Activated CD8-positive, alpha-beta memory T cell treated with anti-CD3 and anti-CD28 coated beads, Interleukin-2, amount 50 U/mL, for 1 hour (primary cell): Measurements from ENCODE around the gene HSD11B1.

Experiments
- DNase-seq: peaks from one replicate; pipeline ENCODE4 v3.0.0-alpha.2; 2020; ENCODE audit errors: extremely low read depth

Gene HSD11B1

DNA sequence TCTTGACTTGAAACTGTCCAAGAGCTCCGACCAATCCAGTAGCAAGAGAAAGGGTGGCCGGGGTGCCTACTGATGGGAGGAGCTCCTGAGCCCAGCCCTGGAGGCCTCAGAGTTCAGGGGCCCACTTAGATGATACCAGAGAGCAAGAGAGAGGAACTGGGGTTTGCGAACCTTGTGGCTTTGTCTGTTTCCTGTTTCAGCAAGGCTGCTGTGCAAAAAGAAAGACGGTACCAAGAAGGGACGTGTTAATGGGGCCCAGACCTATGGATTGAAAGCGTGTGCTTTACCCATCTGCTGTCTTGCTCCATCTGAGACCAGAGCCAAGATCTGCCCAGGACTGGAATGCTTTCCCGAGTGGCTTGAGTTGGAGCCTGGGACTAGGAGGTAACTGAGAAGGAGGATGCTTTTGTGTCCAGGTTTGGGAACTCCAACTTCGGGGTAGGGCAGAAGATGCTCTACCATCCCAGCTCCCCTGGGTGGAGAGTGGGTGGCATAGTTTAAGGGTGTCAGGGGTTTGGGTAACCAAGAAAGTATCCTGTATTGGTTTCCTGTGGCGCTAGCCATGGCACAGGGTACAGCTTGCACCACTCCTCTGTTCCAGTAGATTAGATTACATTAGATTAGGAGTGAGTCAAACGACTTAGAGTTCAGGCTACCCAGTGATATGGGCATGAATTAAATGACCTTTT is 51.4 kb downstream of the HSD11B1 start, which contains the start of gene TRAF3IP3:
Gene TRAF3IP3, plus strand, starts transcription at position 128 of the 689 bp plus-strand sequence. CDS start 3,987 bp downstream, outside the sequence.
- peak; percentile 56 for DNase-seq

DNA sequence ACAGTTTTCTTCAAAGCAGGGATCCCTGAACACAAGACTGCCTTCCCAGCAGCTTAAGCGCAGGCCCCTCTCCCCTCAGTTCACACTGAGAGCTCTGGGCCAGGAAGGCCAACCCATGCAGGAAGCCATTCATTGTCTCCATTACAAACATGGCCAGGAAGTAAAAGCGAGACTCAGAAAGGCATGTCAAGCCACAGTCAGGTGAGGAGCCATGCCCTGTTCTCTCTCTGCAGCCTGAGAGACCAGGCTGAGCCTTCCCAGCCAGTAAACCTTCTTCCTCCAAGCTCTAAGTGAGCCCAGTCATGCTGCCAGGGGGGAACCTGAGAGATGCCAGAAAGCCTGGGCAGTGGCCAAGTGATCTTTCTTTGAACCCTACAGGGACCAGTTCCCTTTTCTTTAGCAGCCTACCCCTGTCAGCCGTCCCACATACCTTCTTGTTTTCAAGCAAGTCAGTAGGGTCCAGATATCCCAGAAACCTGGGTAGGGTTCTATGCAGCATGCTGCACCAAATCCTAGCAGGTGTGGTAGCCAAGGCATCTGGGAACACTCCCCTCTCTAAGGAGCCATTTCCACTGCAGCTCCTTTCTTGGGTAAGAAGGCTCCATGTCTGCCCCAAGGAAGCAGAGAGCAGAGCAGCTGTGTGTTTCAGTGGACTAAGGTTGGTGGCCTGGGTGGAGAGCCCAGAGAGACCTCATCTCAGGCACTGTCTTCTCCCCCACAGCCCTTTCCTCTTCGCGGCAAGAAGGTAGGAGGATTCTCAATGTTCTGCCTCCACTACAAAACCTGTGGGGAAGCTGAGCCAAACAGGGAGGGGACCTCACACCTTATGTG is 52.2 kb downstream of the HSD11B1 start:
- DNase-seq: no peak

DNA sequence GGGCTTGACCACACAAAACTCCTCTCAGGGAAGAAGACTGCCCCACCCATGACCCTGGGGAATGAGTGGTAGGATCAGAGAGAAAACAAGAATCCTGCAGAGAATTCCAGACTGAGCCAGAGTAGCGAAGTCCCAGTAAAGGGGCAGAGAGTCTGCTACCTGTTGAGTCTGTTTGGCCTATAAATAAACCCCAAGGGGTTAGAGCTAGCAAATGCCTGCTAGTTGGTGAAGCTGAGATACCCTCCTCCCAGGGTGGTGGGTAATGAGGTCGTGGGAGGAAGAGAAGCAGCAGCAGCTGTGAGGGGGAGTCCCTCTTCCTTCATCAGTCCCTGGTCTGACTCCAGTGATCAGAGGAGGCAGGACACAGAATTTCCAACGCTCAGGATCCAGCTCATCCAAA is 53.8 kb downstream of the HSD11B1 start:
- DNase-seq: no peak

DNA sequence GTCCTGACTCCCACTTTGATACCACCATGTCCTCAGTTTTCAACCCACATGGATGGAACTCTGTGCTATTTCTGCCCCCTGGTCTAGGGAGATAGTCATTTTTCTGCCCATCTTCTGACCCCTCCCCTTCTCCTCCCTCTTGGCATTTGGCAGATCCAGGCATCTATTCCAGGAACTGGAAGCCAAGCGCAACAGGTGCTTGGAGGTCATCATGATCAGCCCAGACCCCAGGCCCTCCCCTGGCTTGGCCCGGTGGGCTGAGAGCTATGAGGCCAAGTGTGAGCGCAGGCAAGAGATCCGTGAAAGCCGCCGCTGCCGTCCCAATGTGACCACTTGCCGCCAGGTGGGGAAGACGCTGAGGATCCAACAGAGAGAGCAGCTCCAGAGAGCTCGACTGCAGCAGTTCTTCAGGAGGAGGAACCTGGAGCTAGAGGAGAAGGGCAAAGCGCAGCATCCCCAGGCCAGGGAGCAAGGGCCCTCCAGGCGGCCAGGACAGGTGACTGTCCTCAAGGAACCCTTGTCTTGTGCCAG is 55.2 kb downstream of the HSD11B1 start:
- no peak for DNase-seq

DNA sequence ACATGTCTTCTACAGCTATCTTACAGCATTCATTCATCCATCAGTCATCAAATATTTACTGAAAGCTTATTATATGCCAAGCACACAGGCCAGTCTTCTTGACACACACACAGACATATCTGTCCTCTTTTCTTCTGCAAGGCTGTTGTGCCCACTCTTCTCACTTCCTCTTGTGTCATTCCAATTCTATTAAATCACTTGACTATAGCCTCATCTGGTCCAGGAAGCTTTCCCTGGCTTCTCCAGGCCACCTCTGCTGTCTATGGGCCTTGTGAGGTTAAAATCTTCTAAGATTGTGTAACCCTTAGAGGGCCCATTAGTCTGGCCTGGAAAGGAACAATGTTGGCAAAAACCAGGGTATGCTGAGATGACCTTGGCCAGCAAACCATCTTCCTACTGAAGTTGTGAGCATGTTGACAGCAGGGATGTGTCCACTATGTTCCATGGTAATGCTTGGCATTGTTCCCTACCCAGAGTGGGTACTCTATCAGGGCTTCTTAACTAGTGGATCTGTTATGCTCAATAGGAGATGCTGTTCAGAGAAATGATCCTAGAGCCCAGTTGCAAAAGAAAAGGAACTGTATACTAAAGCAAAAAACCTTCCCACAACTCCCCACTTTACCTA is 56.5 kb downstream of the HSD11B1 start:
- DNase-seq: no peak

DNA sequence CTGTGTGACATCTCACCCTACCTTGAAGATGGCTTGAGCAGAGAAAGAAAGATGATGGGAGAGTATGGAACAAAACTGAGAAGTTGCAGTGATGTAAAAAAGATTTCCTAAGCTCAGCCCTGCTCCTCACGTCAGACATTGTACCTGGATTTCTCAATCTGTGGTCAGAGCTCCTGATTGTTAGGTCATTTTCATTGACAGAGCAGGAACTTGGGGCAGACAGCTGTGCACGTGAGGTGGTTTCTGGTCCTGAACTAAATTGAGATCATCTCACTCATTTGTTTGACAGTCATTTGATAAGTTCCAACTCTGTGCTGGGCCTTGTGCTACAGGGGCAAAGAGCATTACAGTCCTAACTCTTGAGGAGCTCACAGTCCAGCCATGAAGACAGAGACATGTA is 61.4 kb downstream of the HSD11B1 start:
- no peak for DNase-seq

DNA sequence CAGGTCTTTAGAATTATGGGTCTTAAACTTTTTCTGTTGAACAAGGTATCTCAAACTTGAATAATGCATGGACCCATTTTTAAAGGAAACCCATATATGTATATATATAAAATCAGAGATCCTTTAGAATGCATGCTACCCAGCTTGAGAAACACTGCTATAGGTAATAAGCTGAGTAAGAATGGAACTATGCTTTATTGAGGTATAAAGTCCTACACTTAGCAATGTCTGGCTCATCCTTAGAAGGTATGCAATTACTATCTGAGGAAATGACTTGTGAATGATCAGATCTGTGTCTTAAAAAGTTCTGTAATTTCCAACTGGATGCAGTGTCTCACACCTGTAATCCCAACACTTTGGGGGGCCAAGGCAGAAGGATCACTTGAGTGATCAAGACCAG is 62.5 kb downstream of the HSD11B1 start:
- DNase-seq: no peak

DNA sequence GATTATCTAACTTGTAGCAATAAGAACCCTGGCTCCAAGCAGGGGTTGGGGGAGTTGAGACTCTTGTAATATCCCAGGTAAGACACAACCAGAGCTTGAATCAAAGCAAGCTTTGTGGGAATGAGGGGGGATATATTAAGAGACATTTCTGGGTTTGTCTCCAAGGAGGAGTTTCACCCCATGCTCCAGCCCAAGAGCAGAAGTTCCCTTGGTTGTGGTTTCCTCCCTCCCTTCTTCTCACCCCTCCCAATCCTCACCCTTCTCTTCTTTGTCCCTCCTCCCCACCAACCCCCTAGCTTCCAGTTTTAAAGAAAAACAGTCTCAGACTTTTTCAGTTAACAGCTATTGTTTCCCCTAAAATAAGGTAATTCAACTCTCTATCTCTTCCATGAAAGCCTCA is 63.1 kb downstream of the HSD11B1 start:
- DNase-seq: no peak

DNA sequence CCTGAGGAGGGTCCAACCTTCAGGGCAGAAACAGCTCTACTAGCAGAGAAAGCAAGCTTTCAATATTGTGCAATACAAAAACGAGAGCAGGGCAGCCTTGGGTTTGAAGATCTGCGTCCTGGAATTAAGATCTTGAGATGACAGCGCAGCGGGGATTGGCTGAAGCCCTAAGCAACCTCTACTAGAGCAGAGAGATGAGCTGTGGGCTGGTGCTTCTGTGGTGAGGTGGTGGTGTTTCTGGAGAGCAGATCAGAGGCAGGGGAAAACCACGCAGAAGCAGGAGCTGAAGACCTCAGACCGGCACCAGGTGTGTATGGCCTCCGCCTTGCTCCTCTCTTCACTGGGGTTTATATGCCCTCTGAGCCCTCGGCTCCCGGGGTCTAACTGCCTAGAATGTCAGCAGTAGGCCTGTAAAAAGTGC is 63.7 kb downstream of the HSD11B1 start:
- peak; percentile 55 for DNase-seq

DNA sequence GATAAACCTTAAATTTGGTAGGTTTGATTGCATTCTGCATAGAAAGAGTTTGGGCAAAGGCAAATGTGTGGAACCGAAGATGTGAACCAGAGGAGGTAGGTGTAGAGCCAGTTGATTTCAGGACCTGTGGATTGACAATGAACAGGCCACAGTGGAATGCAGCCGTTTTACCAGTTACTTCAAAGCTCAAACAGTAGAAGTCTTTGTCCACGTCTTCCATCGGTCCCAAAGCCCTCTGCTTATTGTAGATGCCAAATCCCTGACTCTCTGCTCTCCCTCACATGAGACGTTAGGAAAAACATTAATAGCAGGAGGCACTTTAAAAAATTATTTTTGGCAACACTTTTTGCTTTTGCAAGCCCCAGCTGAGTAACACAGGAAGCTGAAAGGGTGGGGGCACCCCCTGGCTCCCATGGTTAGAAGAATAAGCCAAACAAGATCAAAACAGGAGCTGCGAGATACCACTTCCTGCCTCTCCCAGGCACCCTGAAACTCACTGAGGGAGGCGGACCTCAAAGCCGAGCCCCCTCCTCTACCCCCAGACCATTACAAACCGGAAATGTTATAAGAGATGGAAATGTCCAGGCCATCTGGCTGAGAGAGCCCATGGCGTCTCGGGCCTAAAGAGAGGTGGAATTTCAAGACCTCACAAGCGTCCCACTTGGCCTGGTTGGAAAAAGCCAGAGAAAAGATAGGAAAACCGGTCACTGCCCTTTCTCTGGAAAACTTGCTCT is 64.7 kb downstream of the HSD11B1 start:
- peak; percentile 51 for DNase-seq

DNA sequence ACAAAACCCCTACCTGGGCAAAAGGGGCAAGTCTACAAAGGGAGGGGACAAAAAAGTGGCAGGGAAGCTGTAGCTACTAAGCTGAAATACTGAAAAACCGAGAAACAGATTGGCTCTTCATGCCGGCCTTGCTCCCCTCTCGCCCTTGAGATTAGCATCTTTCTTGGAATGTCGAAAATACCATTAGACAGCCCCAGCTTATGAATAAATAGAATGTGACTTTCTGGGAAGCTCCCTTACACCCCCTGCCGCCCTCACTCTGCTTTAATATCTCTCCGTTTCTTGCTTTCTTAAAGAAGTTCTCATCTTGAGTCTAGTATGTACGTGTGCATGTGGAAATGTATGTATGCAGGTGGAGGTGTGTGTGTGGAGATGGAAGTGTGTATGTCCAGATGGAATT is 65.3 kb downstream of the HSD11B1 start:
- no peak for DNase-seq

DNA sequence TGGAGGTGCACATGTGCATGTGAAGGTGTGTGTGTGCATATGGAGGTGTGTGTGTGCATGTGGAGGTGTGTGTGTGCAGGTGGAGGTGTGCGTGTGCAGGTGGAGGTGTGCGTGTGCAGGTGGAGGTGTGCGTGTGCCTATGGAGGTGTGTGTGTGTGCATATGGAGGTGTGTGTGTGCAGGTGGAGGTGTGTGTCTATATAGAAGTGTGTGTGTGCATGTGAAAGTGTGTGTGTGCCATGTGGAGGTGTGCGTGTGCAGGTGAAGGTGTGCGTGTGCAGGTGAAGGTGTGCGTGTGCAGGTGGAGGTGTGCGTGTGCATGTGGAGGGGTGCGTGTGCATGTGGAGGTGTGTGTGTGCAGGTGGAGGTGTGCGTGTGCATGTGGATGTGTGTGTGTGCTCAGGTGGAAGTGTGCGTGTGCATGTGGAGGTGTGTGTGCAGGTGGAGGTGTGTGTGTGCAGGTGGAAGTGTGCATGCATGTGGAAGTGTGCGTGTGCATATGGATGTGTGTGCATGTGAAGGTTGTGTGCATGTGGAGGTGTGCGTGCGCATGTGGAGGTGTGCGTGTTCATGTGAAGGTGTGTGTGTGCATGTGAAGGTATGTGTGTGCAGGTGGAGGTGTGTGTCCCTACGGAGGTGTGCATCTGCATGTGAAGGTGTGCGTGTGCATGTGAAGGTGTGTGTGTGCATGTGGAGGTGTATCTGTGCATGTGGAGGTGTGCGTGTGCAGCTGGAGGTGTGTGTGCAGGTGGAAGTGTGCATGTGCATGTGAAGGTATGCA is 66.2 kb downstream of the HSD11B1 start:
- no peak for DNase-seq

DNA sequence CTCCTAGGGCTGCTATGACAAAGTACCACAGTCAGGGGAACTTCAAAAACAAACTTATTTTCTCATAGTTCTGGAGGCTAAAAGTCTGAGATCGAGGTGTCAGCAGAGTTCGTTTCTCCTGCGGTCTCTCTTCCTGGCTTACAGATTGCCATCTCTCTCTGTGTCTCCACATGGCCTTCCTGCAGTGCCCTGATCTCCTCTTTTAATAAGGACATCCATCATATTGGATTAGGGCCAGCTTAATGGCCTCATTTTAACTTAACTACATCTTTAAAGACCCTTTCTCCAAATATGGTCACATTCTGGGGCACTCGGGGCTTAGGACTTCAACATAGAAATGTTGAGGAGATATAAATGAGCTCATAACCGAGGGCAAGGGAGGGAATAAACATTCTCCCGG is 67.5 kb downstream of the HSD11B1 start:
- no peak for DNase-seq

DNA sequence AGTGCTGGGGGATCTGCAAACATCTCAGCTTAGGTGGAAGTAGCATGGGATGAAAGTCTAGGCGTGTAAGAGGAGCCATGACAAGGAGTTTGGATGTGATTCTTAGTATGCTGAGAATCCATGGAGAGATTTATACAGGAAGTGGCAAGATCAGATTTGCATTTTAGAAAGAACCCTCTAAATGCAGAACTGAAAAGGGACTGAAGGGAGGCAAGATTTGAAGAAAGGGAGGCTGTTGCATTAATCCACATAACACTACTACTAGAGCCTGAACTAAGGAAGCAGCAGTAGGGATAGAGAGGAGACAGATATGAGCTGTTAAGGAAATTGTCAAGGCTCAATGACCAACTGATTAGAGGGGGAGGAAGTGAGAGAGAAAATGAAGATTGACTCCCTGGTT is 69.9 kb downstream of the HSD11B1 start:
- no peak for DNase-seq

DNA sequence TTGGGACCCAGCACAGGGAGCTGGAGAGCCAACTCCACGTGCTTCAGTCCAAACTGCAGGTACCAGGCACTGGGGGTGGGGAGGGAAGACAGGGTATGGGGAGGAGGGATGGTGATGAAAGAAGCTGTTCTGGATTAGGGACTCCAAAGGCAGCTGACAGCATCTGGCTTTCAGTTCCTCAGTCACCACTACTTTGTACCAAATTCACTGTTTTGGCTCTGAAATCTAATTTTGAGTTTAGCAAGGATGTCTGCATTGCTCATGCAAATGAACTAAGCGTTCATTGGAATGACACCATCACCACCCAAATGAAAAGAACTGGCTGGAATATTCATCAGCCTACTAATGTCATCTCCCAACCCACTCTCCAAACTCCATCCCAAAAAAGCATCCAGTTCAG is 71.0 kb downstream of the HSD11B1 start:
- DNase-seq: no peak

DNA sequence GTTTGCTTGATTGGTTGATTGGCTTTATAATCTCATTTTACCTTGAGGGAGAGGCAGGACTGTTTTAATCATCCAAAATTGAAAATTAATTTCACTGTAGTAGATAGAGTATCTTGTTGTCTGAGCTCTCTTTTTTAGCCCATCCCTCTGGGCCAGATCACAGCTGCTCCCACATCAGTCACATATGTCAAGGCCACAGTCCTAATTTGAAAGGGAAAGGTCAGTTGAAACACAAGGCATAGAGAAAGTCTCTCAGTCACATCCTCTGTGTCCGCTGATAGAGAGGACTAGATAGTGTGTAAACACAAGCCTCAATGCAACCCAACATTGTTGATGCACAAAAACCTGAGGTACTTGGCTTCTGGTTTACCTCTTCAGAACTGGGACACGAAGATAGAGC is 72.9 kb downstream of the HSD11B1 start:
- DNase-seq: no peak

DNA sequence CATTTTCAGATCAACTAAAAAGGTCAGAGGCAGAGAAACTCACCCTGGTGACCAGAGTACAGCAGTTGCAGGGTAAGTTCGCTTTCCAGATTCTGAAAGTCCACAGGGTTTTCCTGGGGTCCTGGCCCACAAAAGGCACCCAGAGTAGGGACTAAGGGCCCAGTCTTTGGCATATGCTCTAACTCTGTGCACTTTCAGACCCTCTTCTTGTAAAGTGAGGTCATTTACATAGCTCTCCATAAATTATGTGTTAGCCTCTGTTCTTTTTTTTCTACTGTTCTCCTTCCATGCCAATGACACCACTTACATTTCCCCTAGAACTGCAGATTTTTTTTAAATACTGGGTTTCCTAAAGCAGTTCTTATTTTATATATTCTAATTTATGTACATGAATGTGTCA is 73.5 kb downstream of the HSD11B1 start:
- DNase-seq: no peak

DNA sequence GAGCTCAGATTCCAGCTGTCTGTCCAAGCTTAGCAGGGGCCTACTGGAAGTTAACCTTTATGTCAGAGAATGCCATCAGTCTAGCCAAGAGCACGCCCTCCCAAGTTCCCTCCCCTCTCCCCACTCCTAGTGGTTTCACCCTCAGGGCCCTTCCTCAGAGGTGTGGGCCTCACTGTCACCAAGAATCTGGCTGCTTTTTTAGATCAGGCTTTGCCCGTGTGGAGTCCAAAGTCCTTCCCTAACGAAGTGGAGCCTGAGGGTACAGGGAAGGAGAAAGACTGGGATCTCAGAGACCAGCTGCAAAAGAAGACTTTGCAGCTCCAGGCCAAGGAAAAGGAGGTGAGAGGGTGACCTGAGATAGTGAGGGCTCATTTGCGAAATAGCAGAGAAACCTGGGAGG is 75.6 kb downstream of the HSD11B1 start:
- DNase-seq: no peak

DNA sequence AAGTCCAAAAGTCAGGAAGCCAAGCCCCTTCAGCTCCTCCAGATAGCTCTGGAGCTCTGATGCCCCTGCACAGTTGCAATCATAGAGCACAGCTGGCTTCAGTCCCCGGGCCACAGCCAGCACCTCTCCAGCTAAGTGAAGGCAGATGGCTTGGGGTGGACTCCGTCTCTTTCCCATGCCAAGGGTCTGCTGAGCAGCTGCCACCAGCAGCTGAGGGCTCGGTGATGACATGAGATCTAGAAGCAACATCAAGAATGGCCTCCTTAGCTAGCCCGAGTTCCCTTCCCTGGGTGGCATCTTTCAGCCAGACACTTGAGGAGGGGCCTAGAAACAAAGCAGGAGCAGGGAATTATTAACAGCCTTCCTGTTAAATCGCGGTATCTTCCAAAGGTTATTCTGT is 78.7 kb downstream of the HSD11B1 start:
- no peak for DNase-seq
